Mesodermal cell (in vitro differentiated cells): Measurements from ENCODE around the gene CACNA1C.
"Not testable (repeated sequence)": the region's sequence is repeated elsewhere in the genome, so short reads cannot be mapped to it uniquely, and the experiment has no call there.

Experiments used
- H3K27ac ChIP-seq: 2 replicates; pipeline ENCODE4 v1.7.0; 2013; ENCODE audit warnings: mild to moderate bottlenecking, low read depth, low read length, moderate library complexity; ENCODE audit not compliant: severe bottlenecking
- H3K36me3 ChIP-seq: 2 replicates; pipeline ENCODE4 v1.7.1; 2013; ENCODE audit warnings: mild to moderate bottlenecking, low read length, moderate library complexity; ENCODE audit not compliant: control insufficient read depth, insufficient read depth
- H3K4me1 ChIP-seq: one replicate; pipeline ENCODE4 v1.7.1; 2013; ENCODE audit warnings: mild to moderate bottlenecking, low read length; ENCODE audit not compliant: insufficient read depth, control insufficient read depth, poor library complexity, severe bottlenecking
- H3K4me3 ChIP-seq: 2 replicates; pipeline ENCODE4 v1.7.0; 2013; ENCODE audit warnings: low read length, control low read depth, mild to moderate bottlenecking; ENCODE audit not compliant: insufficient read depth, poor library complexity, severe bottlenecking; ENCODE audit errors: extremely low read depth
- H3K9me3 ChIP-seq: 2 replicates; pipeline ENCODE4 v1.7.1; 2013; ENCODE audit warnings: mild to moderate bottlenecking, low read length, moderate library complexity; ENCODE audit not compliant: control insufficient read depth
- WGBS, 2 experiments: methylation state at CpG; one replicate each; pipeline ENCODE4 v1.1.5; 2013; ENCODE audit warnings: missing lambda C conversion rate in 2 of 2; ENCODE audit not compliant: insufficient coverage in 2 of 2; 5-methylcytosine and 5-hydroxymethylcytosine counted together

The CACNA1C gene

GRCh38 chr12:2484141-2484776, 431.5 kb downstream of the CACNA1C start:
- H3K4me3 ChIP-seq, result no peak overlapping the region
- no peak overlapping the region for H3K27ac ChIP-seq
- no peaks in the 10 kb centered on the region for H3K4me1 ChIP-seq
- WGBS, 2 experiments, result 89% methylated on average over 9 of the region's 13 CpGs
- no peaks in the 10 kb centered on the region for H3K9me3 ChIP-seq
- peaks cover 2% of the 10 kb centered on the region for H3K36me3 ChIP-seq

- Histone ChIP-seq H3K4me3 (no peak overlapping the region), H3K4me1 (no peaks in the 10 kb centered on the region), H3K36me3 (peaks cover 2% of the 10 kb centered on the region), H3K9me3 (no peaks in the 10 kb centered on the region), H3K27ac (no peak overlapping the region)
- WGBS, 2 experiments, result 95 to 99% methylated on average over 6 of the region's 7 CpGs
These were observed 432.9 kb downstream of the CACNA1C start for GRCh38 chr12:2485681-2486080.

- Histone ChIP-seq H3K27ac (no peak overlapping the region), H3K9me3 (no peaks in the 10 kb centered on the region), H3K36me3 (no peaks in the 10 kb centered on the region), H3K4me3 (no peak overlapping the region), H3K4me1 (no peaks in the 10 kb centered on the region)
- 93 to 98% methylated on average over 4 to 5 of the region's 5 CpGs for WGBS, 2 experiments
These were observed 434.0 kb downstream of the CACNA1C start for GRCh38 chr12:2486796-2487195.

- no peak overlapping the region for H3K27ac ChIP-seq
- no peaks in the 10 kb centered on the region for H3K36me3 ChIP-seq
- no peaks in the 10 kb centered on the region for H3K9me3 ChIP-seq
- H3K4me3 ChIP-seq, result no peak overlapping the region
- WGBS, 2 experiments, result no CpG with 5 or more reads among the region's 5 CpGs
- H3K4me1 ChIP-seq, result no peaks in the 10 kb centered on the region
These were observed 434.5 kb downstream of the CACNA1C start for GRCh38 chr12:2487278-2487677.

- Histone ChIP-seq H3K9me3 (no peaks in the 10 kb centered on the region), H3K4me3 (no peak overlapping the region), H3K27ac (no peak overlapping the region), H3K4me1 (no peaks in the 10 kb centered on the region), H3K36me3 (no peaks in the 10 kb centered on the region)
- WGBS, 2 experiments, result 97% methylated on average over 10 of the region's 10 CpGs
These were observed 435.3 kb downstream of the CACNA1C start for GRCh38 chr12:2488131-2488530.

GRCh38 chr12:2488596-2488995, 435.8 kb downstream of the CACNA1C start:
- Histone ChIP-seq H3K4me1 (no peaks in the 10 kb centered on the region), H3K27ac (no peak overlapping the region), H3K4me3 (no peak overlapping the region), H3K9me3 (no peaks in the 10 kb centered on the region), H3K36me3 (no peaks in the 10 kb centered on the region)
- WGBS, 2 experiments, result 86 to 94% methylated on average over 5 of the region's 7 CpGs

GRCh38 chr12:2489275-2489674, 436.5 kb downstream of the CACNA1C start:
- H3K9me3 ChIP-seq, result no peaks in the 10 kb centered on the region
- H3K4me1 ChIP-seq, result no peaks in the 10 kb centered on the region
- H3K27ac ChIP-seq, result no peak overlapping the region
- H3K36me3 ChIP-seq, result no peaks in the 10 kb centered on the region
- 90 to 91% methylated on average over 8 to 9 of the region's 9 CpGs for WGBS, 2 experiments
- H3K4me3 ChIP-seq, result no peak overlapping the region

- no peak overlapping the region for H3K27ac ChIP-seq
- H3K4me3 ChIP-seq, result no peak overlapping the region
These were observed 438.0 kb downstream of the CACNA1C start for GRCh38 chr12:2490831-2491230.

GRCh38 chr12:2491349-2491748, 438.6 kb downstream of the CACNA1C start:
- not testable (repeated sequence) for H3K27ac ChIP-seq, H3K4me3 ChIP-seq, H3K9me3 ChIP-seq, H3K4me1 ChIP-seq, H3K36me3 ChIP-seq
- 29 to 44% methylated on average over 1 of the region's 2 CpGs for WGBS, 2 experiments

More at GRCh38 chr12:2490831-2491230, 438.0 kb downstream of the CACNA1C start:
- H3K36me3 ChIP-seq, result no peaks in the 10 kb centered on the region
- H3K4me1 ChIP-seq, result no peaks in the 10 kb centered on the region
- H3K9me3 ChIP-seq, result no peaks in the 10 kb centered on the region
- whole genome bisulfite sequencing, 2 experiments, result 94% methylated on average over 3 of the region's 3 CpGs; no CpG with 5 or more reads in 1 of the 2 experiments

- H3K9me3 ChIP-seq, result no peaks in the 10 kb centered on the region
- no peaks in the 10 kb centered on the region for H3K36me3 ChIP-seq
- H3K4me1 ChIP-seq, result no peaks in the 10 kb centered on the region
- no peak overlapping the region for H3K4me3 ChIP-seq
- no peak overlapping the region for H3K27ac ChIP-seq
- WGBS, 2 experiments, result 89 to 92% methylated on average over 7 to 10 of the region's 11 CpGs
These were observed 439.4 kb downstream of the CACNA1C start for GRCh38 chr12:2492236-2492635.

- Histone ChIP-seq H3K4me3 (no peak overlapping the region), H3K27ac (no peak overlapping the region), H3K4me1 (no peaks in the 10 kb centered on the region), H3K9me3 (no peaks in the 10 kb centered on the region), H3K36me3 (no peaks in the 10 kb centered on the region)
- WGBS, 2 experiments, result 96% methylated on average over 10 to 12 of the region's 16 CpGs
These were observed 440.3 kb downstream of the CACNA1C start for GRCh38 chr12:2493086-2493485.
